Stimulated activated naive CD8-positive, alpha-beta T cell treated with anti-CD3 and anti-CD28 coated beads, Interleukin-15, Interleukin-2, amounts not matched to agents 100 ng/mL and 50 ng/mL, for 24 hours (primary cell): Measurements from ENCODE around the gene SLC7A6OS.

Source experiments
- H3K27ac Mint-ChIP-seq: one replicate; pipeline ENCODE4 v1.8.0; 2021; ENCODE audit warnings: mild to moderate bottlenecking, mixed read lengths
- H3K27me3 Mint-ChIP-seq: one replicate; pipeline ENCODE4 v1.8.0; 2021; ENCODE audit warnings: mixed read lengths
- H3K36me3 Mint-ChIP-seq: one replicate; pipeline ENCODE4 v1.8.0; 2021; ENCODE audit warnings: low read depth, mixed read lengths
- H3K4me1 Mint-ChIP-seq: one replicate; pipeline ENCODE4 v1.8.0; 2021; ENCODE audit warnings: low read depth, mixed read lengths
- H3K4me3 Mint-ChIP-seq: one replicate; pipeline ENCODE4 v1.8.0; 2021; ENCODE audit warnings: mild to moderate bottlenecking, mixed read lengths
- H3K9me3 Mint-ChIP-seq: one replicate; pipeline ENCODE4 v1.8.0; 2021; ENCODE audit warnings: mixed read lengths

Gene SLC7A6OS

DNA sequence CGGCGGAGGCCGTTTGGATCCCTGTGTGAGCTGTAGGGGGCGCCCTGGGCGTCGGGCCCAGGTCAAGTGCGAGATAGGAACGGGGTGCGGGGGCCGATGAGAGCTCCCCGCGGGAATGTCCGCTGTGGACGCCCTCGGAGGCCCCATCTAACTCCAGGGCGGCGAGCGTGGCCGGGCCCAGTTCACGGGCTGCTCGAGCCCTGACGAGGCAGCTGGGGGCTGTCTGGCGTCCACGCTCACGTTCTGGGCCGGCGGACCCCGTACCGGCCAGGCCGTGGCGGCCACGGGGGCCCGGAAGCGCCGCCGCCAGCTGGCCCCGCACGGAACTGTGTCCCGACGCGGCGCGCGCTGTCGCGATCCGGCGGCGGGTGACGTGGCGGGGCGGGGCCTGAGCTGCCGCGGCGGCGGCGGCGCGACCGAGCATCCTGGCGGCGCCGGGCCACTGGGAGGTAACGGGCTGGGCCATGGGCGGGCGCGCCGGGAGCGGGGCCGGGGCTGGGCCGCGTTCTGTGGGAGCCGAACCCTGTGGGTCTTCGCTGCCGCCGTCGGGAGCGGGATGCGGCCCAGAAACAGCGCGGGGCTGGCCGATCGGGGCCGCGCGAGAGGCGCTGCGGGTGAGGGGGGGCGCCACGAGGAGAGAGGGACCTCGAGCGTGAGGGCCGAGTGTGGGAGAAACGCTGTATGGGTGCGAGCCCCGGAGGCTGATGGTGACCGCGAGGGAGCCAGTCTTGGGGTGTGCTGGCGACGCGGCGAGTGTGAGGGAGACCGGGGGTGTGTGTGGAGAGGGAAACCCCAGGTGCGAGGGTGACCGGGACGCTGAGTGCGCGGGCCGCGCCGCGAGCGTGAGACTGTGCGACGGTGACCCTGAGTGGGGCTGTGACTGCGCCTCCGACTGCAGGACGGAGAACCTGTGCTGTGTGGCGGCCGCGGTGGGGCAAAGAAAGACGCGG lies 46.3 kb downstream of the SLC7A6OS start, which contains the start of gene SLC7A6:
Gene SLC7A6, plus strand, starts transcription at position 399 of the 950 bp plus-strand sequence. CDS start 10,201 bp downstream, outside the sequence.
- H3K27me3 Mint-ChIP-seq, result no peaks in the 10 kb centered on the region
- peak within 1 kb of the TSS; percentile 95 for H3K4me3 Mint-ChIP-seq
- H3K36me3 Mint-ChIP-seq, result peaks cover 16% of the 10 kb centered on the region
- peak within 1 kb of the TSS; percentile 98 for H3K27ac Mint-ChIP-seq
- peaks cover 57% of the 10 kb centered on the region for H3K4me1 Mint-ChIP-seq
- H3K9me3 Mint-ChIP-seq, result no peaks in the 10 kb centered on the region

DNA sequence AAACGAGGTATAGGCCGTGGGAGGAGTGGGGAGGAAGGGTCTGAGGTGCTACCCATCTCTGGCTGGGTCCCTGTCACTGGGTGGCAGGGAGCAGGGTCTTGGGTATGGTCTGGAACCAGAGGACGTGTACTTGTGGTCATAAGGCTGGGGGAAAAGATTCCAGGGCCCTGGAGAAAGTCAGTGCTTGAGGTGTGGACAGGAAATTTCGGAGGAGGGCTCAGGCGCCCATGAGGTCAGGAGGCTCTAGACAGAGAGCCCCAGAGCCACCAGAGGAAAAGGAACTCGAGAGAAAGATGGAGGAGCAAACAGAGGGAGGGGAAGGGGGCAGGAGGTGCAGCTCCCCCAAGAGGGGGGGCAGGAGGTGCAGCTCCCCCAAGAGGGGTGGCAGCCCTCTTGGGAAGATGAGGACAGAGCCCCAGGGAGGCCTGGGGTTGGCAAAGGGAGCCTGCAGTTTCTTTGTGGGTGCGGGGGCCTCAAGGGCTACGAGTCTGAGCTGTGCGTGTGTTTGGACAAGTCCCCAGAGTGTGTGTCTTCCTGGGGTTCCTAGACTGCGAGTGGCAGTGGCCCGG lies 47.1 kb downstream of the SLC7A6OS start:
- Mint-ChIP-seq H3K27me3 (no peaks in the 10 kb centered on the region), H3K9me3 (no peaks in the 10 kb centered on the region), H3K27ac (peak overlapping the region; percentile 93), H3K4me1 (peaks cover 49% of the 10 kb centered on the region), H3K36me3 (peaks cover 13% of the 10 kb centered on the region), H3K4me3 (peak overlapping the region; percentile 84)

DNA sequence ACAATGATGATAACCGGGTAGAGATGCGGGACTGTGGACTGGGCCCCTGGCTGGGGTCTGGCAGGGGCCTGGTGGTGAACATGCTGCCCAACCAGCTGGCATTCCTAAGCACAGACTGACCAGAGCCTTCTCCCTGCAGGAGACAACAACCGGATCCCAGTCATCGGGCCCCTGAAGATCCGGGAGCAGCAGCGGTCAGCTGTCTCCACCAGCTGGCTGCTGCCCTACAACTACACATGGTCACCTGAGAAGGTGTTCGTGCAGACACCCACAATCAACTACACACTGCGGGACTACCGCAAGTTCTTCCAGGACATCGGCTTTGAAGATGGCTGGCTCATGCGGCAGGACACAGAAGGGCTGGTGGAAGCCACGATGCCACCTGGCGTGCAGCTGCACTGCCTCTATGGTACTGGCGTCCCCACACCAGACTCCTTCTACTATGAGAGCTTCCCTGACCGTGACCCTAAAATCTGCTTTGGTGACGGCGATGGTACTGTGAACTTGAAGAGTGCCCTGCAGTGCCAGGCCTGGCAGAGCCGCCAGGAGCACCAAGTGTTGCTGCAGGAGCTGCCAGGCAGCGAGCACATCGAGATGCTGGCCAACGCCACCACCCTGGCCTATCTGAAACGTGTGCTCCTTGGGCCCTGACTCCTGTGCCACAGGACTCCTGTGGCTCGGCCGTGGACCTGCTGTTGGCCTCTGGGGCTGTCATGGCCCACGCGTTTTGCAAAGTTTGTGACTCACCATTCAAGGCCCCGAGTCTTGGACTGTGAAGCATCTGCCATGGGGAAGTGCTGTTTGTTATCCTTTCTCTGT lies 51.5 kb downstream of the SLC7A6OS start:
- no peaks in the 10 kb centered on the region for H3K9me3 Mint-ChIP-seq
- H3K4me1 Mint-ChIP-seq, result peaks cover 23% of the 10 kb centered on the region
- H3K27ac Mint-ChIP-seq, result no peak overlapping the region
- H3K36me3 Mint-ChIP-seq, result peaks cover 10% of the 10 kb centered on the region
- no peaks in the 10 kb centered on the region for H3K27me3 Mint-ChIP-seq
- H3K4me3 Mint-ChIP-seq, result no peak overlapping the region

DNA sequence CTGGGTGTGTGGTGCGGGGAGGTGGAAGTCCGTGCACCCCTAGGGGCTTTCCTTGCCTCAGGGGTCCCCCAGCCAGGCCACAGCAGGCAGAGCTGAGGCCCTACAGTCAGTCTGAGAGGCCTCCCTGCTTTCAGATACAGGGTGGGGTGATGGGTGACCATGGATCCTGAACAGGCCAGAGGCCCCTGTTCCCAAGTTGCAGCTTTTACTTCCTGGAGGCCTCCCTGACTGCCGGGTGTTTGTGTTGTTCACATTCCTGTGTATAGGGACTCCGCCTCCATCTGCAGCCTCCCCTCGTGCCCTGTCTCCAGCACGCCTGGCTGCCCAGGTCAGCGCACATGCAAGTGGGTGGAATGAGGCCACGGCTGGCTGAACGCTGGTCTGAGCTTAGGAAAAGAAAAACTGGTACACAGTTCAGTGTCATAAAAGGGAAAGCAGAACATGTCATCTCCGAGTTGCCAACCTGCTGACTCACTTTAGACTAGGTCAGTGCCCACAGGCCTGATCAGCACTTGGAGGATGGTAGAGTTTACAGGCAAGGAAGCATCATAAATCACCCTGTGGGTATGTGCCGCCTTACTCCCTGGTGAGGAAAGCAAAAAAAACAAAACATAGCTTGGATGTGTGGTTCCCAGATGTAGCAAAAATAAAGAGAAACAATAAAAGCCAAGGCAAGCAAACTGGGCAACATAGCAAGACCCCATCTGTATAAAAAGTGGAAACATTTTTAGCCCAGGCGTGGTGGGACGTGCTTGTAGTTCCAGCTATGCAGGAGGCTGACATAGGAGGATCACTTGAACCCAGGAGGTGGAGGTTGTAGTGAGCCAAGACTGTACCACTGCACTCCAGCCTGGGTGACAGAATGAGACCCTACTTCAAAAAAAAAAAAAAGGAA lies 52.6 kb downstream of the SLC7A6OS start:
- Mint-ChIP-seq H3K27me3 (no peaks in the 10 kb centered on the region), H3K4me3 (no peak overlapping the region), H3K36me3 (peaks cover 10% of the 10 kb centered on the region), H3K27ac (no peak overlapping the region), H3K4me1 (peaks cover 14% of the 10 kb centered on the region), H3K9me3 (no peaks in the 10 kb centered on the region)

DNA sequence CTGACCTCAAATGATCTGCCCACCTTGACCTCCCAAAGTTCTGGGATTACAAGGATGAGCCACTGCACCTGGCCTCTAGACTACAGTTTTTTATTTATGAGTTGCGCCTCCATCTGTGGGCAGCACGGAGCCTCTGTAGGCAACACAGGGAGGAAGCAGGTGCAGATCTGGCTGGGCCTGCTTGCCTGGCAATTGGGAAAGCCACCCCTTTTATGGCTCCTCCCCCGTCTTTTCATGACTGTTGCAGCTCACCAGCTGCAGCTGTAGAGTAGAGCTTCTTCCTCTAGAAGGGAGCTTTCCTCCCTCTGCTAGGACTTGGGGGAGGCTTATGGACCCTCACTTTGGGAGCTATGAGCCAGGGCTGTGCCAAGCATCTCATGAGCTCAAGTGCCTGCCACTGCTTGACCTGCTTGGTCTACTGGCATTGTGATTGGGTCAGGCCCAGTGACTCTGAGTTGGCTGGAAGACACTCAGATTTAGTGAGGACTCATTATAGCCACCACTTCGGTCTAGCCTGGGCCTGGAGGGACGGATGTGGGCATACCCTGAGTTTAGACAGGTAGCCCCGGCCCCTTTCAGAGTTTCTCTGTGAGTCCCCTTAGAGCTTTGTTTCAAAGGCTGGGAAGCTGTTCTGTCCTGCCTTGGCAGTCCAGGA lies 53.4 kb downstream of the SLC7A6OS start:
- H3K27me3 Mint-ChIP-seq, result no peaks in the 10 kb centered on the region
- no peaks in the 10 kb centered on the region for H3K9me3 Mint-ChIP-seq
- no peak overlapping the region for H3K4me3 Mint-ChIP-seq
- no peak overlapping the region for H3K27ac Mint-ChIP-seq
- H3K36me3 Mint-ChIP-seq, result peaks cover 10% of the 10 kb centered on the region
- H3K4me1 Mint-ChIP-seq, result peaks cover 11% of the 10 kb centered on the region

DNA sequence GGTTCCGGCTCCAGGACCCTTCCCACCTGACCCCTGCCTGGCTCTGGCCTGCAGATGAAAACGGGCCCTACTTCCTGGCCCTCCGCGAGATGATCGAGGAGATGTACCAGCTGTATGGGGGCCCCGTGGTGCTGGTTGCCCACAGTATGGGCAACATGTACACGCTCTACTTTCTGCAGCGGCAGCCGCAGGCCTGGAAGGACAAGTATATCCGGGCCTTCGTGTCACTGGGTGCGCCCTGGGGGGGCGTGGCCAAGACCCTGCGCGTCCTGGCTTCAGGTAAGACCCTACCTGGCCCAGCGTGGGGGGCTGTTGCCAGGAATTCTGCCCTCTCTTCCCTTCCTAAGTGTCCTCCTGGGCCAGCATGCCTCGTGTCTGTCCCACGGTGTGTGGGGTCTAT lies 55.0 kb downstream of the SLC7A6OS start:
- no peaks in the 10 kb centered on the region for H3K27me3 Mint-ChIP-seq
- peaks cover 9% of the 10 kb centered on the region for H3K4me1 Mint-ChIP-seq
- H3K4me3 Mint-ChIP-seq, result no peak overlapping the region
- H3K27ac Mint-ChIP-seq, result no peak overlapping the region
- H3K9me3 Mint-ChIP-seq, result no peaks in the 10 kb centered on the region
- H3K36me3 Mint-ChIP-seq, result peaks cover 18% of the 10 kb centered on the region

DNA sequence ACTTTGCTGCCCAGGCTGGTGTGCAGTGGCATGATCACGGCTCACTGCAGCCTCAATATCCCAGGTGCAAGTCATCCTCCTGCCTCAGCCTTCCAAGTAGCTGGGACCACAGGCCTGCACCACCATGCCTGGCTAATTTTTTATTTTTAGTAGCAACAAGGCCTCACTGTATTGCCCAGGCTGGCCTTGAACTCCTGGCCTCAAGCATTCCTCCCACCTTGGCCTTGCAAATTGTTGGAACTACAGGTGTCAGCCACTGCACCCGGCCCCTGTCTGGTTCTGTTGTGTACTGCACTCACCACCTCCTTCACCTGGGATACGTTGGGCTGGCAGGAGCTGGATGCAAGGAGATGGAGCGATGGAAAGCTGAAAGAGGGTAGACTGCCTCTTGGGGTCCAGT lies 57.0 kb downstream of the SLC7A6OS start:
- H3K4me3 Mint-ChIP-seq, result no peak overlapping the region
- H3K9me3 Mint-ChIP-seq, result no peaks in the 10 kb centered on the region
- H3K27ac Mint-ChIP-seq, result no peak overlapping the region
- H3K4me1 Mint-ChIP-seq, result peaks cover 9% of the 10 kb centered on the region
- peaks cover 16% of the 10 kb centered on the region for H3K36me3 Mint-ChIP-seq
- no peaks in the 10 kb centered on the region for H3K27me3 Mint-ChIP-seq

DNA sequence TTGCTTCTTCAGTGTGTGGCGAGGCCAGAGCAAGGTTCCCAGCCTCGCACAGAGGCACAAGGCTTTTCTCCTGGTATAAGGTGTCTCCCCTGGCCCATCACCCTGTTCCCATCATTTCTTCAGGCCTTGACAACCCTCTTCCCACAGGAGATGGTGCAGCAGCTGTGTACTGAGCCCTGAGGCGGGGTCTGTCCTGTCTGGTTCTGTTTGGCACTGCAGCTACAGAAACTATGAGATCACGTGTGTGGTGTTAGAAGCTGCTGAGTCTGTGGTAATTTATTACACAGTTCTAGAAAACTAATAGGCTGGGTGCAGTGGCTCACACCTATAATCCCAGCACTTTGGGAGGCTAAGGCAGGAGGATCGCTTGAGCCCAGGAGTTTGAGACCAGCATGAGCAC lies 58.4 kb downstream of the SLC7A6OS start:
- H3K9me3 Mint-ChIP-seq, result no peaks in the 10 kb centered on the region
- no peak overlapping the region for H3K27ac Mint-ChIP-seq
- H3K27me3 Mint-ChIP-seq, result no peaks in the 10 kb centered on the region
- H3K4me1 Mint-ChIP-seq, result peaks cover 8% of the 10 kb centered on the region
- peaks cover 9% of the 10 kb centered on the region for H3K36me3 Mint-ChIP-seq
- no peak overlapping the region for H3K4me3 Mint-ChIP-seq

DNA sequence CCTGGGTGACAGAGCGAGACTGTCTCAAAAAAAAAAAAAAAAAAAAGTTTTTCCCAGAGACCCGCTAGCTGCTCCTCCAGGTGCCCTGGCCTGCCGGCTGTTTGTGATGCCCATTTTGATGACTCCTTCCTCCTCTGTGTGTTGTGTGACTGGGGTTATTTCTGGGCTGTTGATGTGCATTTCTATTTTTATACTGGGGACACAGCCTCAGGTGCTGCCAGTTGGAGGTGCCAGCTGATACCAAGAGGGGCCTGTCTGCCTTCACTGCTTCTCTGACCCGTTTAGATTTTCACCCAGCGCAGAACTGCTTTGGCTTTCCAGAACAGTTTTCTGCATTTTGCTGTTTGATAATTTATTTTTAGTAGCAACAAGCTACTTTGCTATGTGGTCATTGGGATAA lies 58.9 kb downstream of the SLC7A6OS start:
- no peak overlapping the region for H3K4me3 Mint-ChIP-seq
- peaks cover 9% of the 10 kb centered on the region for H3K36me3 Mint-ChIP-seq
- no peaks in the 10 kb centered on the region for H3K9me3 Mint-ChIP-seq
- no peaks in the 10 kb centered on the region for H3K27me3 Mint-ChIP-seq
- no peak overlapping the region for H3K27ac Mint-ChIP-seq
- peaks cover 10% of the 10 kb centered on the region for H3K4me1 Mint-ChIP-seq

DNA sequence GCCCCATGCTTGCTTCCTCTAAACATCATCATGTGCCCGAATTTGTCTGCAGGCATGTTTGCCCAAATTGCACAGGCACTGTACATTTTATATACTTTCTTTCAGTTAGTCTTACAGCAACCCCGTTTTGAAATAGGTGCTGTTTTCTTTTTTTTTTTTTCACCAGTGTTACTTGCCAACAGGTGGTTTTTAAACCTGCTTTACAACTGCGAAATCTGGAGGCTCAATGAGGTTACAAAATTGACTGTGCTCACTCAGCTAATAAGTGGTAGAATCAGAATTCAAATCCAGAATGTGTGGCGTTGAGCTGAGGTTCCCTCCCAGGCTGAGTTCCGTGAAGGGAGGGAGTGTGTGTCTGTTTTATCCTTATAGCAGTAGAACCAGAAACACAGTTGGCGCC lies 59.8 kb downstream of the SLC7A6OS start:
- Mint-ChIP-seq H3K27me3 (no peaks in the 10 kb centered on the region), H3K9me3 (no peaks in the 10 kb centered on the region), H3K4me3 (no peak overlapping the region), H3K4me1 (peaks cover 16% of the 10 kb centered on the region), H3K36me3 (peaks cover 9% of the 10 kb centered on the region), H3K27ac (no peak overlapping the region)

DNA sequence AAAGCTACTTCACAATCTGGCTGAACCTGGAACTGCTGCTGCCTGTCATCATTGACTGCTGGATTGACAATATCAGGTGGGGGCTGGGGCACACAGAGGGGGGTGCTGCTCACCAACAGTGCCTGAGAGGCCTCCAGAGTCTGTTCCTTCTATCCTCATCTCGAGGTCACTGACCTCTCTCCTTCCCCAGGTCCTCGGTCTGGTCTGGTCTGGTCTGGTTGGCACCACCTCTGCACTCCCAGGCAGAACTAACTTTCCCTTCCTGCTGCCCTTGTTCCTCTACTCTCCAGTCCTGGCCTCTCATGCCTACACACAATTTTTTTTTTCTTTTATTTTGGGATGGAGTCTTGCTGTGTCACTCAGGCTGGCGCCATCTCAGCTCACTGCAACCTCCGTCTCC lies 61.4 kb downstream of the SLC7A6OS start:
- H3K27me3 Mint-ChIP-seq, result no peaks in the 10 kb centered on the region
- peaks cover 28% of the 10 kb centered on the region for H3K4me1 Mint-ChIP-seq
- H3K4me3 Mint-ChIP-seq, result no peak overlapping the region
- H3K36me3 Mint-ChIP-seq, result peaks cover 9% of the 10 kb centered on the region
- no peak overlapping the region for H3K27ac Mint-ChIP-seq
- no peaks in the 10 kb centered on the region for H3K9me3 Mint-ChIP-seq
